B cell (primary cell): Measurements from ENCODE around the gene LHX2. TPM values are rescaled to one million over a fixed set of nuclear protein-coding genes. Genes with fewer than 3 reads are reported as not detected.

ENCODE experiments used
- ATAC-seq: fragments of 200-7000 bp; cut with Tn5 transposase; one replicate; pipeline ENCODE4 v1.10.0; 2021; ENCODE audit warnings: low read depth, mild to moderate bottlenecking, moderate number of reproducible peaks, moderate library complexity
- CTCF ChIA-PET: fragments of 350-600 bp; sonication (Branson Sonifier 250); formaldehyde crosslinking; loops from one replicate; lab custom pipeline; 2021; ENCODE audit warnings: antibody characterized with exemption, inconsistent platforms; lab: Charles Lee
- POLR2A ChIA-PET: fragments of 350-600 bp; sonication (Branson Sonifier 250); formaldehyde crosslinking; loops from one replicate; lab custom pipeline; 2021; ENCODE audit warnings: antibody characterized with exemption; lab: Charles Lee
- DNase-seq: peaks from one replicate; pipeline ENCODE4 v3.0.0; 2013
- H2AFZ ChIP-seq: 2 replicates; pipeline ENCODE4 v1.6.1; 2012; ENCODE audit warnings: mild to moderate bottlenecking, low read depth, low read length; ENCODE audit not compliant: insufficient read depth, poor library complexity, severe bottlenecking
- H3K27ac ChIP-seq, 2 donors: 1 replicate in 1 of 2; 2 replicates in 1 of 2; pipeline ENCODE4 v1.5.1; 2012 to 2013; ENCODE audit warnings: low read length in 2 of 2, mild to moderate bottlenecking in 2 of 2, moderate library complexity in 1 of 2
- H3K27me3 ChIP-seq, 4 experiments: fragments of 200-600 bp in 1 of 4; sonication (generic) in 1 of 4; replicated peaks in 1 of 4; 1 replicate in 2 of 4; 2 replicates in 2 of 4; pipeline versions ENCODE4 v1.6.1 to v1.7.0; 2013 to 2016; ENCODE audit warnings: low read length in 3 of 4, mild to moderate bottlenecking in 2 of 4, mixed read lengths in 1 of 4, moderate library complexity in 1 of 4; ENCODE audit not compliant: insufficient read depth in 4 of 4, control insufficient read depth in 3 of 4; ENCODE audit errors: control extremely low read depth in 1 of 4
- H3K36me3 ChIP-seq, 2 experiments: replicated peaks in 1 of 2; 1 replicate in 1 of 2; 2 replicates in 1 of 2; pipeline versions ENCODE4 v1.6.1 to v1.7.1; 2013; ENCODE audit warnings: low read length in 1 of 2; ENCODE audit not compliant: insufficient read depth in 2 of 2, control insufficient read depth in 1 of 2; ENCODE audit errors: control extremely low read depth in 1 of 2, extremely low read depth in 1 of 2
- H3K4me1 ChIP-seq, 2 donors: fragments of 200-600 bp in 1 of 2; sonication (generic) in 1 of 2; 1 replicate in 1 of 2; 2 replicates in 1 of 2; pipeline versions ENCODE4 v1.5.1 to v1.6.1; 2013 to 2017; ENCODE audit warnings: low read length in 2 of 2; ENCODE audit not compliant: control insufficient read depth in 2 of 2, insufficient read depth in 2 of 2
- H3K4me2 ChIP-seq: replicated peaks from 2 replicates; pipeline ENCODE3; 2012; ENCODE audit warnings: mild to moderate bottlenecking, low read depth, low read length; ENCODE audit not compliant: poor library complexity, severe bottlenecking
- H3K4me3 ChIP-seq, 5 experiments: fragments of 200-600 bp in 1 of 5; sonication (generic) in 1 of 5; 1 replicate in 3 of 5; 2 replicates in 2 of 5; pipeline versions ENCODE4 v1.5.1 to v1.7.0; 2011 to 2016; ENCODE audit warnings: low read length in 4 of 5, mild to moderate bottlenecking in 4 of 5, low read depth in 2 of 5, control low read depth in 1 of 5, moderate library complexity in 1 of 5; ENCODE audit not compliant: insufficient read depth in 1 of 5; ENCODE audit errors: control extremely low read depth in 1 of 5, extremely low read depth in 1 of 5
- H3K79me2 ChIP-seq: fragments of 200-600 bp; sonication (generic); one replicate; pipeline ENCODE4 v1.6.0; 2016; ENCODE audit warnings: low read length; ENCODE audit not compliant: control insufficient read depth, insufficient read depth
- H3K9ac ChIP-seq: fragments of 200-600 bp; sonication (generic); 2 replicates; pipeline ENCODE4 v1.6.1; 2017; ENCODE audit warnings: mild to moderate bottlenecking, low read length, moderate library complexity
- H3K9me3 ChIP-seq, 3 donors: one replicate each; pipeline versions ENCODE4 v1.6.1 to v1.7.1; 2013; ENCODE audit warnings: low read length in 2 of 3; ENCODE audit not compliant: control insufficient read depth in 2 of 3, insufficient read depth in 1 of 3; ENCODE audit errors: control extremely low read depth in 1 of 3
- H4K20me1 ChIP-seq: 2 replicates; pipeline ENCODE4 v1.6.0; 2012; ENCODE audit warnings: mild to moderate bottlenecking, low read length; ENCODE audit not compliant: insufficient read depth, control insufficient read depth, poor library complexity, severe bottlenecking
- H3K27ac Mint-ChIP-seq: one replicate; pipeline ENCODE4 v1.8.0; 2021; ENCODE audit warnings: mixed read lengths
- H3K27me3 Mint-ChIP-seq: one replicate; pipeline ENCODE4 v1.8.0; 2021; ENCODE audit warnings: mixed read lengths
- H3K4me1 Mint-ChIP-seq: one replicate; pipeline ENCODE4 v1.8.0; 2021; ENCODE audit warnings: mixed read lengths
- H3K4me3 Mint-ChIP-seq: one replicate; pipeline ENCODE4 v1.8.0; 2021; ENCODE audit warnings: mixed read lengths
- H3K9me3 Mint-ChIP-seq: one replicate; pipeline ENCODE4 v1.8.0; 2022; ENCODE audit warnings: mixed read lengths; ENCODE audit not compliant: insufficient read depth
- EZH2 ChIP-seq: IDR thresholded peaks from 2 replicates; pipeline ENCODE4 v1.6.1; 2012; ENCODE audit warnings: borderline replicate concordance, low read depth, mild to moderate bottlenecking, moderate library complexity, low read length; ENCODE audit not compliant: insufficient read depth, poor library complexity, severe bottlenecking
- WGBS: methylation state at CpG from one replicate; pipeline ENCODE4 v1.1.5; 2013; ENCODE audit warnings: missing lambda C conversion rate; ENCODE audit not compliant: insufficient coverage; 5-methylcytosine and 5-hydroxymethylcytosine counted together
- intact Hi-C: fragments of 100-400 bp; cut with micrococcal nuclease; formaldehyde crosslinking; loops from one replicate; pipeline ENCODE4 v1.10.0; 2022
- polyA plus RNA-seq: library from polyadenylated mRNA; depleted of rRNA; stranded (reverse); fragments of >200 nt; gene quantifications from 2 replicates; pipeline ENCODE4 v1.2.3, GENCODE V29; 2012
- total RNA-seq, 2 donors: library from RNA; stranded (reverse); fragments of 120-200 nt in 1 of 2; gene quantifications; 1 replicate in 1 of 2; 2 replicates in 1 of 2; pipeline versions ENCODE4 v1.2.3 to v1.2.4, GENCODE V29; 2013 to 2022
- TF ChIP-seq, protein P1 (sequence below): fragments of 200-600 bp; IDR thresholded peaks from one replicate; pipeline ENCODE4 v1.8.0; 2022; ENCODE audit warnings: antibody characterized with exemption, mild to moderate bottlenecking

The LHX2 gene
- total and polyA plus RNA-seq, 2 donors (not counting 1 experiment from before 2014, with no cell fraction given): 0.66 TPM; not detected in 1

DNA sequence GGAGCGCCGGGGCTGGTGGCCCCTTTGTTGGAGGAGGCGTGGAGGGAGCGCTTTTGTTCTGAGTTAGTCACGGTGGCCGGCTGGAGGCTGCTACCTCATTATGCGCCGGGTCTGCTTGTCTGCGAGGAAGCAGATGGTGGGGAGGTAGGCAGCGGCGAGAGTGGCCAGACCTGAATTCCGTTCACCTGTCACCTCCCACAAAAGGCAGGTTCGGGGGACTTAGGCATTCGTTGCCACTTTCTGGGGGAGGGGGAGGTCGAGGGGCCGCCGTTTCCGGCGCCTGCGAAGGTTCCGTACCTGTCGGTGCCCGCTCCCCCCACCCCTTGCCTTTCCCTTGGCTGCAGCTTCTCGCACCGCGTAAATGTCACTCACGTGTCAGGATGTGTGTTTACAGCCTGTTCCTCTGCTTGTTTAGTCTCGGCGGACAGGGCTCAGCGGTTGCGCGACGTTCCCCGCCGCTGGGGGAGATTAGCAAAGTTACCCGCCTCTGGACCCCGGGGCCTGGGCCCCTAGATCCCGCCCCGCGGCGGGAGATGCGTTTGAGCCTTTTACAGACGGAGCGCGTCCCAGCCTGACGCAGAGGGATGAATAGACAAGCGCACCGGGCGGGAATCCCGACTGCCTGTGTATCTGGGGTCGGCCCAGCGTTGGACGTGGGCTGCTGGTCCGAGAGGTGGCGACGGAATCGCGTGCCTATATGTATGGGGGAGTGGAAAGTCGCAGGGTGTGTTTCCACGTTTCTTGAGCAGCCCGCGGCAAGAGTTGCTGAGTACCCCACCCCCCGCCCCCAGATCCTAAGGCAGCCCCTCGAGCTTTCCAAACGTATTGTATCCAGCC, 2.7 kb upstream of the LHX2 start:
- peak; percentile 64 for TF ChIP-seq EZH2
- TF ChIP-seq, protein P1, sequence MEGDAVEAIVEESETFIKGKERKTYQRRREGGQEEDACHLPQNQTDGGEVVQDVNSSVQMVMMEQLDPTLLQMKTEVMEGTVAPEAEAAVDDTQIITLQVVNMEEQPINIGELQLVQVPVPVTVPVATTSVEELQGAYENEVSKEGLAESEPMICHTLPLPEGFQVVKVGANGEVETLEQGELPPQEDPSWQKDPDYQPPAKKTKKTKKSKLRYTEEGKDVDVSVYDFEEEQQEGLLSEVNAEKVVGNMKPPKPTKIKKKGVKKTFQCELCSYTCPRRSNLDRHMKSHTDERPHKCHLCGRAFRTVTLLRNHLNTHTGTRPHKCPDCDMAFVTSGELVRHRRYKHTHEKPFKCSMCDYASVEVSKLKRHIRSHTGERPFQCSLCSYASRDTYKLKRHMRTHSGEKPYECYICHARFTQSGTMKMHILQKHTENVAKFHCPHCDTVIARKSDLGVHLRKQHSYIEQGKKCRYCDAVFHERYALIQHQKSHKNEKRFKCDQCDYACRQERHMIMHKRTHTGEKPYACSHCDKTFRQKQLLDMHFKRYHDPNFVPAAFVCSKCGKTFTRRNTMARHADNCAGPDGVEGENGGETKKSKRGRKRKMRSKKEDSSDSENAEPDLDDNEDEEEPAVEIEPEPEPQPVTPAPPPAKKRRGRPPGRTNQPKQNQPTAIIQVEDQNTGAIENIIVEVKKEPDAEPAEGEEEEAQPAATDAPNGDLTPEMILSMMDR: no peak
- Histone ChIP-seq H3K27ac (no peak overlapping the region), H3K27me3 (peaks cover 3 to 96% (median 82%) of the 10 kb centered on the region in 4 experiments), H3K9ac (peak overlapping the region; percentile 16), H2AFZ (peak overlapping the region; percentile 2), H3K4me2 (peak overlapping the region; percentile 73), H3K4me1 (peaks cover 69 to 75% of the 10 kb centered on the region in 2 donors), H3K36me3 (no peaks in the 10 kb centered on the region), H4K20me1 (no peaks in the 10 kb centered on the region), H3K4me3 (peak overlapping the region in 1 of 5 experiments; percentile 2), H3K9me3 (peaks cover 4 to 62% (median 14%) of the 10 kb centered on the region in 3 donors), H3K79me2 (no peaks in the 10 kb centered on the region)
- ChIA-PET POLR2A (no interaction called here), CTCF (interaction anchor here (1.6 kb wide), 1 partner anchor 465 kb away, joined by 3 read pairs; no protein-coding TSS in a partner anchor)
- H3K4me1 Mint-ChIP-seq: peaks cover 51% of the 10 kb centered on the region
- H3K27ac Mint-ChIP-seq: peak overlapping the region; percentile 82
- H3K4me3 Mint-ChIP-seq: peak overlapping the region; percentile 20
- 4% methylated on average over 54 of the region's 65 CpGs for WGBS
- intact Hi-C loops: no loop called here
- no peaks in the 10 kb centered on the region for H3K9me3 Mint-ChIP-seq
- DNase-seq: peak; percentile 74
- peaks cover 68% of the 10 kb centered on the region for H3K27me3 Mint-ChIP-seq
- ATAC-seq: no peak
